ENCODE measurements around the gene SLC25A23. TPM values are rescaled to one million over a fixed set of nuclear protein-coding genes. Genes with fewer than 3 reads are reported as not detected.

The SLC25A23 gene
- total RNA-seq, 1 experiment from 2014 or later = 42.9 TPM

DNA sequence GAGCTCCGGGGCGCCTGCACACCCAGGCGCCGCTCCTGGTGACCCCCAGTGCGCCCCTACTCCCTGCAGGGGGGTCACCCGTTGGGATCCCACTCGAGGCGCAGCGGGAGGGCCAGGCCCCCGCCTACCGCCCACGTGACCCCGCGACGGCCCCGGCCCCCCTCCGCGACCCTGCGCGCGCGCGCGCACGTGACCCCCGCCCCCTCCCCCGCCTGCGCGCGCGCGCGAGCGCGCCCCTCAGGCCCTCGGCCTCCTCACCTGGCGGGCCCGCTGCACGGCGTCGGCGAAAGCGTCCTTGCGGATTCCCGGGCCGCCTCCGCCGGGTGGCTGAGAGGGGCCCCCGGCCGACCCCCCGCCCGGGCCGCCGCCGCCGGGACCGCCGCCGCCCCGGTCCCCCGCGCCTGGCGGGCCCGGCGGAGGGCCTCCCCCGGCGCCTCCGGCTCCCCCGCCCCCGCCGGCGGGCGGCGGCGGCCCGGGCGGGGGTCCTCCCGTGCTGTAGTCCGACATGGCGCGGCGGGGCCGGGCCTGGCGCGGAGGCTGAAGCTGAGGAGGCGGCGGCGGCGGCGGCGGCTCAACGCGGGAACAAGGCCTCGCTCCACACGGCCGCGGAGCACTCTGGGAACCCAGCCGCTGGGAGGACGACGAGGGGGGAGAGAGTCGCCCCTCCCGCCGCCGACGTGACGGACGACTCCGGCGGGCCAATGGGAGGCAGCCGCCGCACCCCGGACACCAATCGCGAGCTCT lies 35.2 kb downstream of the SLC25A23 start, which contains the start of gene KHSRP:
KHSRP (minus strand) TSS at position 617 of the 744 bp plus-strand sequence; CDS start at position 507, 110 bp downstream.
- DNase-seq = no peak
- H3K9me3 ChIP-seq (ENCODE audit: control insufficient read depth, low read depth, low read length) = no peaks in the 10 kb centered on the region

More for the DNA sequence above, 35.2 kb downstream of the SLC25A23 start, which contains the start of gene KHSRP:
- Histone ChIP-seq H3K27ac (ENCODE audit: insufficient read length, low read depth, low read length) (no peak within 1 kb of the TSS), H2BK5ac (ENCODE audit: insufficient read length, low read length) (no peak within 1 kb of the TSS), H3K4ac (ENCODE audit: low read depth, low read length) (no peak within 1 kb of the TSS), H4K91ac (ENCODE audit: insufficient read length, low read depth, low read length) (no peak within 1 kb of the TSS), H2BK15ac (ENCODE audit: low read depth, low read length) (no peak within 1 kb of the TSS), H2AK5ac (ENCODE audit: insufficient read length, low read length) (no peak within 1 kb of the TSS), H3K18ac (ENCODE audit: insufficient read length, low read depth, low read length) (peak within 1 kb of the TSS; percentile 60), H3K23me2 (ENCODE audit: insufficient read length, low read depth, low read length, poor library complexity, severe bottlenecking) (peaks cover 4% of the 10 kb centered on the region), H2AFZ (ENCODE audit: low read length) (no peak within 1 kb of the TSS), H3K4me2 (ENCODE audit: insufficient read depth, insufficient read length, low read length) (peak within 1 kb of the TSS; percentile 78), H3T11ph (ENCODE audit: low read length) (no peak within 1 kb of the TSS), H3K14ac (ENCODE audit: insufficient read depth, low read length) (no peak within 1 kb of the TSS), H4K5ac (ENCODE audit: insufficient read length, low read depth, low read length) (no peak within 1 kb of the TSS), H3K27me3 (ENCODE audit: insufficient read depth, low read length) (no peaks in the 10 kb centered on the region), H3K23ac (ENCODE audit: insufficient read length, low read depth, low read length) (no peak within 1 kb of the TSS), H3K79me2 (ENCODE audit: insufficient read depth, low read length) (peaks cover 44% of the 10 kb centered on the region), H3K9ac (ENCODE audit: extremely low read depth, insufficient read length, low read length) (peak within 1 kb of the TSS; percentile 64), H4K20me1 (ENCODE audit: control insufficient read depth, insufficient read depth, insufficient read length) (no peaks in the 10 kb centered on the region), H2BK120ac (ENCODE audit: low read depth, low read length, poor library complexity, severe bottlenecking) (no peak within 1 kb of the TSS), H3K79me1 (ENCODE audit: insufficient read depth, low read depth, low read length, poor library complexity, severe bottlenecking) (peaks cover 3% of the 10 kb centered on the region), H3K4me1 (ENCODE audit: insufficient read depth, low read length) (no peaks in the 10 kb centered on the region), H3K56ac (ENCODE audit: insufficient read length, low read depth, low read length) (no peak within 1 kb of the TSS), H2BK12ac (ENCODE audit: insufficient read length, low read depth, low read length) (no peak within 1 kb of the TSS), H2BK20ac (ENCODE audit: low read depth, low read length, poor library complexity, severe bottlenecking) (no peak within 1 kb of the TSS), H4K8ac (replicated peaks; ENCODE audit: insufficient read length, low read depth, low read length) (no peak within 1 kb of the TSS)
- Mint-ChIP-seq H3K4me1 (peaks cover 10 to 15% of the 10 kb centered on the region in 2 experiments), H3K9me3 (peaks cover 6 to 8% of the 10 kb centered on the region in 2 experiments), H3K27me3 (ENCODE audit: low read depth) (peaks cover 5% of the 10 kb centered on the region), H3K36me3 (ENCODE audit: insufficient read depth in 1 of 3, low read depth in 3 of 3) (peaks cover 25 to 50% (median 43%) of the 10 kb centered on the region in 3 experiments), H3K27ac (peak within 1 kb of the TSS; percentile 73 to 93 (median 91)), H3K4me3 (peak within 1 kb of the TSS; percentile 92 to 93)
- TF ChIP-seq, protein P1, sequence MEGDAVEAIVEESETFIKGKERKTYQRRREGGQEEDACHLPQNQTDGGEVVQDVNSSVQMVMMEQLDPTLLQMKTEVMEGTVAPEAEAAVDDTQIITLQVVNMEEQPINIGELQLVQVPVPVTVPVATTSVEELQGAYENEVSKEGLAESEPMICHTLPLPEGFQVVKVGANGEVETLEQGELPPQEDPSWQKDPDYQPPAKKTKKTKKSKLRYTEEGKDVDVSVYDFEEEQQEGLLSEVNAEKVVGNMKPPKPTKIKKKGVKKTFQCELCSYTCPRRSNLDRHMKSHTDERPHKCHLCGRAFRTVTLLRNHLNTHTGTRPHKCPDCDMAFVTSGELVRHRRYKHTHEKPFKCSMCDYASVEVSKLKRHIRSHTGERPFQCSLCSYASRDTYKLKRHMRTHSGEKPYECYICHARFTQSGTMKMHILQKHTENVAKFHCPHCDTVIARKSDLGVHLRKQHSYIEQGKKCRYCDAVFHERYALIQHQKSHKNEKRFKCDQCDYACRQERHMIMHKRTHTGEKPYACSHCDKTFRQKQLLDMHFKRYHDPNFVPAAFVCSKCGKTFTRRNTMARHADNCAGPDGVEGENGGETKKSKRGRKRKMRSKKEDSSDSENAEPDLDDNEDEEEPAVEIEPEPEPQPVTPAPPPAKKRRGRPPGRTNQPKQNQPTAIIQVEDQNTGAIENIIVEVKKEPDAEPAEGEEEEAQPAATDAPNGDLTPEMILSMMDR (conservative IDR thresholded peaks at IDR 0.05) = no peak
- WGBS (ENCODE audit: extremely low coverage, insufficient read length, low lambda C conversion rate) = no CpG with 5 or more reads among the region's 114 CpGs

Measured in H9 (cell line).